ENCODE results near the gene PIAS4.

The PIAS4 gene

GRCh38 chr19:4080473-4080872 is 72.9 kb downstream of the PIAS4 start:
- DNase-seq: no peak

GRCh38 chr19:4081441-4082129 is 74.0 kb downstream of the PIAS4 start:
- DNase-seq: no peak

- no peak for DNase-seq
Observed at GRCh38 chr19:4082172-4082571, 74.6 kb downstream of the PIAS4 start.

- no peak for DNase-seq
Observed at GRCh38 chr19:4083677-4084546, 76.4 kb downstream of the PIAS4 start.

- DNase-seq: no peak
Observed at GRCh38 chr19:4084547-4084877, 77.0 kb downstream of the PIAS4 start.

GRCh38 chr19:4086411-4086867 is 78.9 kb downstream of the PIAS4 start:
- no peak for DNase-seq

GRCh38 chr19:4087787-4088679 is 80.5 kb downstream of the PIAS4 start:
- no peak for DNase-seq

- DNase-seq: no peak
Observed at GRCh38 chr19:4088975-4089374, 81.4 kb downstream of the PIAS4 start.

Data from NCI-H1930 (cell line).